Lower leg skin (tissue), 3 donors: ENCODE results near the gene MS4A4A.

Experiments used
- POLR2A ChIP-seq, 2 donors: fragments of 450-650 bp; IDR thresholded peaks; one replicate each; pipeline ENCODE4 v1.6.1; 2016 to 2017; ENCODE audit warnings: antibody characterized with exemption in 2 of 2, mild to moderate bottlenecking in 1 of 2, moderate library complexity in 1 of 2
- TF ChIP-seq, protein P1 (sequence below), 3 donors: fragments of 450-650 bp; IDR thresholded peaks; one replicate each; pipeline ENCODE4 v1.5.1; 2016; ENCODE audit warnings: antibody characterized with exemption in 3 of 3, mild to moderate bottlenecking in 3 of 3, moderate library complexity in 2 of 3

DNA sequence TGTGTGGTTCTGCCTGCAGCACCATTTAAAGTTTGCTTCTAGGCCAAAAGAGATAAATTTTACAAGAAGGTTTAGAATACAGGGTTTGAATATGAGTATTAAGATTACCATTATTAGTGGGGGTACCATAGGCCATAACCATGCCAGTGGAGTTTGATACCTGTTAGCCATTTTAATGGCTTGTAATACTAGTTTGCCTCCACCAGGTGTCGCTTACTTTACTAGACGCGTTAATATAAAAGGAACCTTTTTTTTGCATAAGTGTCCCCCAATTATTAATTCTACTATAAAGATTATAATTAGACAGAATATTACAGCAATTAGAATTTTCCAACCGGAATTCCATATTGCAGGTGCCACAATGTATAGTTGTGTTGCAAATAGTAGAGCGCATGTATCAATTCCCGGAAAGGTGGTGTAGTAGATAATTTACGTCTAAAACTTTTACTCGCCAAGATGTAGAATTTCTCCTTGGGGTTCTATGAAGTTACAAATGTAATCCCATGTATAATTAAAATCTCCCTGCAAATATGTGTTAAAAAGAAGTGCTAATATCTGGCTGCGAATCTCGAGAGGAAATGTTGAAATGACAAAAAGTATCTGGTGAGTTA is 62.7 kb downstream of the MS4A4A start:
- TF ChIP-seq POLR2A (IDR thresholded peaks at IDR 0.05), result no peak
- TF ChIP-seq, protein P1, sequence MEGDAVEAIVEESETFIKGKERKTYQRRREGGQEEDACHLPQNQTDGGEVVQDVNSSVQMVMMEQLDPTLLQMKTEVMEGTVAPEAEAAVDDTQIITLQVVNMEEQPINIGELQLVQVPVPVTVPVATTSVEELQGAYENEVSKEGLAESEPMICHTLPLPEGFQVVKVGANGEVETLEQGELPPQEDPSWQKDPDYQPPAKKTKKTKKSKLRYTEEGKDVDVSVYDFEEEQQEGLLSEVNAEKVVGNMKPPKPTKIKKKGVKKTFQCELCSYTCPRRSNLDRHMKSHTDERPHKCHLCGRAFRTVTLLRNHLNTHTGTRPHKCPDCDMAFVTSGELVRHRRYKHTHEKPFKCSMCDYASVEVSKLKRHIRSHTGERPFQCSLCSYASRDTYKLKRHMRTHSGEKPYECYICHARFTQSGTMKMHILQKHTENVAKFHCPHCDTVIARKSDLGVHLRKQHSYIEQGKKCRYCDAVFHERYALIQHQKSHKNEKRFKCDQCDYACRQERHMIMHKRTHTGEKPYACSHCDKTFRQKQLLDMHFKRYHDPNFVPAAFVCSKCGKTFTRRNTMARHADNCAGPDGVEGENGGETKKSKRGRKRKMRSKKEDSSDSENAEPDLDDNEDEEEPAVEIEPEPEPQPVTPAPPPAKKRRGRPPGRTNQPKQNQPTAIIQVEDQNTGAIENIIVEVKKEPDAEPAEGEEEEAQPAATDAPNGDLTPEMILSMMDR (IDR thresholded peaks at IDR 0.05), result no peak
